HUES6 (cell line): Measurements from ENCODE around the gene DOCK1.

Experiments used
- H3K27ac ChIP-seq: 2 replicates; pipeline ENCODE4 v1.7.0; 2013; ENCODE audit warnings: low read depth, mild to moderate bottlenecking, low read length, inconsistent platforms
- H3K27me3 ChIP-seq: 2 replicates; pipeline ENCODE4 v1.6.1; 2013; ENCODE audit warnings: low read length; ENCODE audit not compliant: control insufficient read depth, insufficient read depth
- H3K36me3 ChIP-seq: 2 replicates; pipeline ENCODE4 v1.6.1; 2013; ENCODE audit warnings: low read length; ENCODE audit not compliant: control insufficient read depth, insufficient read depth
- H3K4me1 ChIP-seq: 2 replicates; pipeline ENCODE4 v1.6.1; 2013; ENCODE audit warnings: low read length; ENCODE audit not compliant: control insufficient read depth, insufficient read depth
- H3K4me3 ChIP-seq: 2 replicates; pipeline ENCODE4 v1.5.1; 2013; ENCODE audit warnings: low read depth, low read length
- H3K9ac ChIP-seq: one replicate; pipeline ENCODE4 v1.6.1; 2013; ENCODE audit warnings: mild to moderate bottlenecking, low read length
- H3K9me3 ChIP-seq: 2 replicates; pipeline ENCODE4 v1.6.1; 2013; ENCODE audit warnings: low read depth, low read length; ENCODE audit not compliant: control insufficient read depth, insufficient read depth

DOCK1 gene

DNA sequence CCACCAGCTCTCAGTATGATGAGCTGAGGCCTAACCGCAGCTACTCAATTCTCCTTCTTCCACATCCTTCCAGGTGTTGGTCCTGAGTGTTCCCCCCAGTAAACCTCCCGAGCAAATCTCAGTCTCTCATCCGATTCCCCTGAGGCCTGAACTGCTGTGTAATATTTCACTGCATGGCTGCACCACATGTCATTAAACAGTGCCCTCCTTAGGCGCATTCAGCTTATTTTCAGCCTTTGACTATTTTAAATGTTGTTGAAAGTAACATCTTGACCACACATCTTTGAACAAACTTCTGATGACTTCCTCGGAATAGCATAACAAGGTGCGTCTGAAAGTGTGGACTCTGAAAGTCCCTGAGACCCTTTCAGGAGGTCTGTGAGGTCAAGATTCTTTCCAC lies 581.1 kb downstream of the DOCK1 start:
- H3K27me3 ChIP-seq, result peaks cover 5% of the 10 kb centered on the region; the same call in 1 of the 2 replicates
- no peaks in the 10 kb centered on the region for H3K36me3 ChIP-seq
- no peak overlapping the region for H3K9ac ChIP-seq
- H3K4me1 ChIP-seq, result no peaks in the 10 kb centered on the region; the same call in 1 of the 2 replicates
- no peaks in the 10 kb centered on the region for H3K9me3 ChIP-seq
- H3K4me3 ChIP-seq, result no peak overlapping the region
- no peak overlapping the region for H3K27ac ChIP-seq

DNA sequence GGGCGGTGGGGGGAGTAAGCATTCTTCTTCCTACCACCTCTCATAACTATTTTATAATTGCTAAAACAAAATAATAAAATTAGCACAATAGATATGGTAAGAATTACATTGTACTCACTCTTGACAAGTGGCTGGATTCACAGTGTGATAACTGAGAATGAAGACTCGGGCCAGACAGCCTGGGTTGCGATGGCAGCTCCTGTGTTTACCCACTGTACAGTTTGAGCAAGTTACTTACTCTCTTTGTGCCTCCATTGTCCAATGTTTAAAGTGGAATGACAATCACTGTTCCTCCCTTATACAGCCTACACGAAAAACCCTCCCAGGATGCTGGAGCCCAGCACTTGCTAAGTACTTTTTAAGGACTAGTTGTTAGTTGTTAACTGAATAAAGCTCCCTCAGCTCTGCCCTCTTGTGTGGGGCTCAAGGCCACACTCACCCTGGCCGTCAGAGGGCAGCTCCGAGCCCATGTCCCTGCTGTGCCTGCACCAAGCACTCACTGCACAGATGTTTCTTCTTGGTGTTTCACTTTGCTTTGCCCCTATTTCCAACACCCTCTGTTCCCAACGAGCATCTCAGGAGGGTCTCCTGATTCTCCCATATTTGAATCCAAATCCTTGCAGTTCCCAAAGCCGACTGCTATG lies 587.5 kb downstream of the DOCK1 start:
- no peak overlapping the region for H3K9ac ChIP-seq
- H3K27me3 ChIP-seq, result no peaks in the 10 kb centered on the region
- H3K9me3 ChIP-seq, result no peaks in the 10 kb centered on the region
- H3K27ac ChIP-seq, result no peak overlapping the region
- H3K36me3 ChIP-seq, result no peaks in the 10 kb centered on the region
- no peak overlapping the region for H3K4me3 ChIP-seq
- no peaks in the 10 kb centered on the region for H3K4me1 ChIP-seq

DNA sequence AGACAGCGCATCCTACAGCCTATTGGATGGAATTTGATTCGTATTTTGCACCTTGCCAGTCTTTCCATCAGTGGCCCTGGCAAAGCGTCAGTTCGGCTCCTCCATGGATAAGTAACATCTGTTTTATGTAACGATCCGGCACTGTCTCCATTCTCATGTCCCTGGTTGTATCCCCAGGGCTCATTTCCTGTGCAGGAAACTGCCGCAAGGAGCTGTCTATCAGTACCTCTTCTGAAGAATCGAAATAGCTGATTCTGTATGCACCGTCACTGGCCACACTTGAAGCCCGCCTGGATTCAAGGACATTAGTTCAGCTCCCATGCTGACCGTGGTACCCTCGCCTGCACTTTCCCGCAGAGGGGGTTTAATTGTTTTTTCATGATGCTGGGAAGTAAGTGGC lies 590.8 kb downstream of the DOCK1 start:
- Histone ChIP-seq H3K36me3 (no peaks in the 10 kb centered on the region), H3K9me3 (no peaks in the 10 kb centered on the region), H3K27me3 (no peaks in the 10 kb centered on the region), H3K27ac (no peak overlapping the region), H3K9ac (no peak overlapping the region), H3K4me1 (no peaks in the 10 kb centered on the region), H3K4me3 (no peak overlapping the region)

DNA sequence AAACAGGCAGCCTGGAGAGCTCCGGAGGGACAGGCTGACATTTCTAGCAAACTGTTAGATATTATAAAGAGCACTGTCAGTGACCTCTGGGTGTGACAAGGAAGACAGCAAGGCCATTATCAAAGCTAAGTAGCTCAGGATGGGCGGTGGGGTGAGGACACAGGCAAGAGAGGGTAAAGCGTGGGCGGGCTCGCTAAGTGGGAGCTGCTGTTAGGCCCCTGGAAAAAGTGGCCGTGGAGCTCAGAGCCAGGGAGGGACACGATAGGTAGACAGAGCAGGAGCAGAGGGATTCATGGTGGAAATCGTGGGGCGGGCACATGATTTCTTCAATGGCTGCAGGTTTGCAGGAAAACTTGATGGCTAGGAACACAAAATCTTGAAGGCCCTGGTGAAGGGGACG lies 592.5 kb downstream of the DOCK1 start:
- H3K4me3 ChIP-seq, result no peak overlapping the region
- no peaks in the 10 kb centered on the region for H3K27me3 ChIP-seq
- H3K9me3 ChIP-seq, result no peaks in the 10 kb centered on the region
- H3K36me3 ChIP-seq, result no peaks in the 10 kb centered on the region
- H3K4me1 ChIP-seq, result no peaks in the 10 kb centered on the region
- H3K27ac ChIP-seq, result no peak overlapping the region
- H3K9ac ChIP-seq, result no peak overlapping the region

DNA sequence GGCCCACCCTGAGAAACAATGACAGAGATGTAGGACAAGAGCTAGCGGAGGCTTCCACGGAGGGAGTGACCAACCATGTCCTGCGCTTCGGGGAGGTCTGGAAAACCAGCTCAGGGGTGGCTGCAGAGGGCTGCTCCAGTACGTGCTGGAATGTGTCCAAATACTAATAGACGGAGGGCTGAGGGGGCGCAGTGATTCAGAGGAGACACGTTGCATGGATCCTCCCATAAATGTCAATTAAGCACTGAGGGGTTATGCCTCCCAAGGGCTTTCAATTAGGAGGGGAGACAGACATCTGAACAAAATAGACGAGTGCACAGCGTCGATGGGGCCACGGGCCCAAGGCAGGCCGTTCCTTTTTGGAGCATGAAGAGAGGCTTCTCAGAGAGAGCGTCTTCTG lies 592.9 kb downstream of the DOCK1 start:
- Histone ChIP-seq H3K9ac (no peak overlapping the region), H3K27me3 (no peaks in the 10 kb centered on the region)

DNA sequence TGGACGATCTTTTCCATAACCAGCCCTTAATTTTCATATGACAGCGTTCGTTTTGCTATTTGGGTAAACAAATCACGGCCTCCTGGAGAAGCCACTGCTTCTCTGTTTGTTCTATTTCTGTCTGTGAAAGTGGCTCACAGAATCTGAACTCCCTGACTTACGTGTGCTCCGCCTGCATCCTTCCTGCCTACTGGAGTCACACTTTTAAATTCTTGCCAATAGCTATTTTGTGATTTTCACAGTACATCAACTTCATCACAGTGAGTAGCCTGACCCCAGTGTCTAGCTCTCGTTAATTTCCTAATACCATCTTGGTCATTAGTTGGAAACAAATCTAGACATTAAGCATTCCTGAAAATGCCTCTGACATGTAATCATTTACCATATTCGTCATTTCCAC lies 594.9 kb downstream of the DOCK1 start:
- Histone ChIP-seq H3K9ac (no peak overlapping the region), H3K4me1 (no peaks in the 10 kb centered on the region), H3K27ac (no peak overlapping the region), H3K4me3 (no peak overlapping the region), H3K9me3 (no peaks in the 10 kb centered on the region), H3K27me3 (no peaks in the 10 kb centered on the region), H3K36me3 (no peaks in the 10 kb centered on the region)

More for the DNA sequence above, 592.9 kb downstream of the DOCK1 start:
- Histone ChIP-seq H3K9me3 (no peaks in the 10 kb centered on the region), H3K36me3 (no peaks in the 10 kb centered on the region), H3K27ac (no peak overlapping the region), H3K4me1 (no peaks in the 10 kb centered on the region), H3K4me3 (no peak overlapping the region)
